DND-41 (cell line): ENCODE data around the gene CFAP299.

Experiments used
- ATAC-seq: fragments of 200-7000 bp; cut with Tn5 transposase; 3 replicates; pipeline ENCODE4 v1.9.1; 2021; ENCODE audit warnings: low read depth; ENCODE audit not compliant: insufficient read depth
- DNase-seq: peaks from one replicate; pipeline ENCODE4 v3.0.0-alpha.2; 2020
- H2AFZ ChIP-seq: 2 replicates; pipeline ENCODE4 v1.6.0; 2012; ENCODE audit warnings: low read depth, low read length
- H3K27ac ChIP-seq: 2 replicates; pipeline ENCODE4 v1.5.1; 2012; ENCODE audit warnings: low read length, inconsistent platforms
- H3K27me3 ChIP-seq: fragments of 200-600 bp; sonication (generic); 2 replicates; pipeline ENCODE4 v1.6.0; 2012; ENCODE audit warnings: low read length, mild to moderate bottlenecking, inconsistent platforms; ENCODE audit not compliant: insufficient read depth, poor library complexity
- H3K36me3 ChIP-seq: 2 replicates; pipeline ENCODE4 v1.5.1; 2012; ENCODE audit warnings: low read length, inconsistent platforms; ENCODE audit not compliant: insufficient read depth
- H3K4me1 ChIP-seq: 2 replicates; pipeline ENCODE4 v1.5.1; 2012; ENCODE audit warnings: mild to moderate bottlenecking, low read length; ENCODE audit not compliant: insufficient read depth
- H3K4me2 ChIP-seq: 2 replicates; pipeline ENCODE4 v1.6.0; 2012; ENCODE audit warnings: mild to moderate bottlenecking, moderate library complexity, low read length, inconsistent platforms; ENCODE audit not compliant: insufficient read depth
- H3K4me3 ChIP-seq, 2 experiments: fragments of 200-600 bp in 1 of 2; shearing (Covaris generic) in 1 of 2; 2 replicates each; pipeline ENCODE4 v1.5.1; 2012 to 2016; ENCODE audit warnings: inconsistent platforms in 2 of 2, low read length in 2 of 2, mild to moderate bottlenecking in 2 of 2, low read depth in 1 of 2, moderate library complexity in 1 of 2
- H3K79me2 ChIP-seq: 2 replicates; pipeline ENCODE4 v1.6.0; 2012; ENCODE audit warnings: low read length, inconsistent platforms; ENCODE audit not compliant: insufficient read depth
- H3K9ac ChIP-seq: 2 replicates; pipeline ENCODE4 v1.6.0; 2012; ENCODE audit warnings: low read depth, mild to moderate bottlenecking, inconsistent platforms, low read length, moderate library complexity
- H3K9me3 ChIP-seq: 2 replicates; pipeline ENCODE4 v1.5.1; 2012; ENCODE audit warnings: low read length, moderate library complexity, mild to moderate bottlenecking, inconsistent platforms; ENCODE audit not compliant: insufficient read depth, severe bottlenecking
- H4K20me1 ChIP-seq: 2 replicates; pipeline ENCODE4 v1.6.0; 2012; ENCODE audit warnings: low read length; ENCODE audit not compliant: insufficient read depth
- CTCF ChIP-seq: IDR thresholded peaks from 2 replicates; pipeline ENCODE4 v1.5.1; 2012; ENCODE audit warnings: borderline replicate concordance, low read length, moderate library complexity, mild to moderate bottlenecking; ENCODE audit not compliant: poor library complexity, severe bottlenecking; ENCODE audit errors: extremely low read depth
- EZH2 ChIP-seq: IDR thresholded peaks from 3 replicates; pipeline ENCODE4 v1.6.1; 2012; ENCODE audit warnings: borderline replicate concordance, low read depth, mild to moderate bottlenecking, moderate library complexity, low read length, inconsistent platforms; ENCODE audit not compliant: severe bottlenecking

Gene CFAP299

DNA sequence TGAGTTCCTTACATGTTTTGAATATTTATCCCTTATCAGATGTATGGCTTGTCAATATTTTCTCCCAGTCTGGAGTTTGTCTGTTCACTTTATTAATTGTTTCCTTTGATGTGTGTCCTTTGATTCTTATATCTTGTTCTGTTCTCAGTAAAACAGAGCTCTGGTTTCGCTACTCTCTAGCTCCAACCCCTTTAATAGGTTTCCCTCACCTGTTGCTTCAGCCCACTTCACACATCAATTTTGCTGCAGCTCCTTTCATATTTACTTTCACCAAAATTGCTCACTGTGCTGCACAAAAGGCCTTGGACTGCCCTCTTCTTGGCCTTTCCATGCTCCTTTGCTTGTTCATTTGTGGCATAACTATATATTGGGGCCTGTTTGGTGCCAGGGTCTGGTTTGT, 85.1 kb downstream of the CFAP299 start:
- TF ChIP-seq CTCF (no peak), EZH2 (no peak)
- H3K4me1 ChIP-seq = no peaks in the 10 kb centered on the region
- H3K27me3 ChIP-seq = no peaks in the 10 kb centered on the region
- no peak overlapping the region for H2AFZ ChIP-seq
- no peak overlapping the region for H3K27ac ChIP-seq
- H3K79me2 ChIP-seq = no peaks in the 10 kb centered on the region
- H3K4me3 ChIP-seq = no peak overlapping the region
- ATAC-seq (no peak), DNase-seq (no peak)
- H3K36me3 ChIP-seq = no peaks in the 10 kb centered on the region
- H3K4me2 ChIP-seq = no peak overlapping the region
- H4K20me1 ChIP-seq = no peaks in the 10 kb centered on the region
- H3K9me3 ChIP-seq = no peaks in the 10 kb centered on the region
- H3K9ac ChIP-seq = no peak overlapping the region

DNA sequence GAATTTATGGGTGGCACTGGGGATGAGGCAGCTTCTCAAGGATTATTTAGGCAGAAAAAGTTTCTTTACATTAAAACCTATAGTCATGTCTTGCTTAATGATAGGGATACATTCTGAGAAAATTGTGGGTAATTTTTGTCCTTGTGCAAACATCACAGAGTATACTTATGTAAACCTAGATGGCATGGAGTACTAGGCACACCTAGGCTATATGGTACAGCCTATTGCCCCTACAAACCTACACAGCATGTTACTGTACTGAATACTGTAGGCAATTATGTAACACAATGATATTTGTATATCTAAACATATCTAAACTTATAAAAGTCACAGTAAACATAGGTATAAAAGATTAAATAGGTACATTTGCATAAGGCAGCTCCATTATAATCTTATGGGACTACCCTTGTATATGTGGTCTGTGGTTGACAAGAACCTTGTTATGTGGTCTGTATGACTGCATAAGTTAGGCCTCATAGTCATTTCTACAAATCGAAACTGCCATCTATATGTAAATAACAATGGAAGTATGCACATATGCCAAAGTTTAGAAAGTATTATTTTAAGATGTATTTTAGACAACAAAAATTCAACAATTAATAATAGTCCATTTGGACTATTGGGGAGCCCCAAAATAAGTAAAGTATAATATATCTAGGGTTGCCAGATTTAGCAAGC, 87.3 kb downstream of the CFAP299 start:
- H3K4me2 ChIP-seq = no peak overlapping the region
- H3K4me3 ChIP-seq = no peak overlapping the region
- H4K20me1 ChIP-seq = no peaks in the 10 kb centered on the region
- no peak overlapping the region for H3K27ac ChIP-seq
- H3K27me3 ChIP-seq = no peaks in the 10 kb centered on the region
- no peaks in the 10 kb centered on the region for H3K79me2 ChIP-seq
- no peak overlapping the region for H2AFZ ChIP-seq
- no peak overlapping the region for H3K9ac ChIP-seq
- ATAC-seq (peak; percentile 94), DNase-seq (no peak)
- no peaks in the 10 kb centered on the region for H3K4me1 ChIP-seq
- TF ChIP-seq EZH2 = no peak
- TF ChIP-seq CTCF = no peak
- no peaks in the 10 kb centered on the region for H3K9me3 ChIP-seq
- H3K36me3 ChIP-seq = no peaks in the 10 kb centered on the region

- ATAC-seq = no peak
- no peak overlapping the region for H2AFZ ChIP-seq
- TF ChIP-seq CTCF (no peak), EZH2 (no peak)
These were observed 88.2 kb downstream of the CFAP299 start for GRCh38 chr4:80423553-80424224.

More at GRCh38 chr4:80423553-80424224, 88.2 kb downstream of the CFAP299 start:
- Histone ChIP-seq H3K27me3 (no peaks in the 10 kb centered on the region), H3K4me2 (no peak overlapping the region), H3K79me2 (no peaks in the 10 kb centered on the region), H3K9ac (no peak overlapping the region), H3K4me3 (no peak overlapping the region), H3K27ac (no peak overlapping the region), H3K4me1 (no peaks in the 10 kb centered on the region), H3K9me3 (no peaks in the 10 kb centered on the region), H4K20me1 (no peaks in the 10 kb centered on the region), H3K36me3 (no peaks in the 10 kb centered on the region)
- DNase-seq = no peak
